Epithelial cell of proximal tubule (primary cell): ENCODE measurements around the gene TEX19. TPM values are rescaled to one million over a fixed set of nuclear protein-coding genes. Genes with fewer than 3 reads are reported as not detected.

Source experiments
- DNase-seq: peaks from one replicate; pipeline ENCODE4 v3.0.0-alpha.2; 2011; ENCODE audit warnings: low read depth
- H3K4me3 ChIP-seq: 2 replicates; pipeline ENCODE4 v1.5.1; 2011; ENCODE audit warnings: low read depth, mild to moderate bottlenecking, low read length
- CTCF ChIP-seq: conservative IDR thresholded peaks from 2 replicates; pipeline ENCODE4 v1.5.1; 2012; ENCODE audit warnings: low read depth, mild to moderate bottlenecking, low read length
- total RNA-seq: library from RNA; depleted of rRNA; stranded (reverse); fragments of >200 nt; gene quantifications from 2 replicates; pipeline ENCODE4 v1.2.3, GENCODE V29; 2015

The TEX19 gene
- total RNA-seq, 1 donor from 2014 or later: not detected

GRCh38 chr17:82328994-82329507, 30.0 kb upstream of the TEX19 start:
- H3K4me3 ChIP-seq: no peak overlapping the region
- TF ChIP-seq CTCF: no peak
- no peak for DNase-seq

- TF ChIP-seq CTCF: no peak
- H3K4me3 ChIP-seq: no peak overlapping the region
- no peak for DNase-seq
Observed at GRCh38 chr17:82329683-82330321, 29.2 kb upstream of the TEX19 start.

- no peak for TF ChIP-seq CTCF
- no peak for DNase-seq
- no peak overlapping the region for H3K4me3 ChIP-seq
Observed at GRCh38 chr17:82330322-82331239, 28.5 kb upstream of the TEX19 start.

GRCh38 chr17:82331345-82331939, 27.6 kb upstream of the TEX19 start:
- no peak for TF ChIP-seq CTCF
- no peak overlapping the region for H3K4me3 ChIP-seq
- no peak for DNase-seq

GRCh38 chr17:82332669-82333278, 26.3 kb upstream of the TEX19 start:
- no peak for DNase-seq
- H3K4me3 ChIP-seq: peak overlapping the region; percentile 63
- TF ChIP-seq CTCF: no peak

GRCh38 chr17:82333279-82334171, 25.5 kb upstream of the TEX19 start, which contains the start of gene SECTM1:
TSS of gene SECTM1 (minus strand) at chr17:82333766. CDS start at chr17:82327240, 6,526 bp downstream.
- peak within 1 kb of the TSS; percentile 63 for H3K4me3 ChIP-seq
- no peak for DNase-seq
- no peak for TF ChIP-seq CTCF
